CD14-positive monocyte (primary cell): ENCODE data around the gene CXCL12. TPM values are rescaled to one million over a fixed set of nuclear protein-coding genes. Genes with fewer than 3 reads are reported as not detected.

Experiments used
- DNase-seq, 3 donors: peaks; one replicate each; pipeline ENCODE4 v3.0.0-alpha.2; 2011 to 2022
- H2AFZ ChIP-seq: 2 replicates; pipeline ENCODE4 v1.6.0; 2012; ENCODE audit warnings: mild to moderate bottlenecking, low read depth, low read length, inconsistent platforms; ENCODE audit not compliant: insufficient read depth, poor library complexity, severe bottlenecking
- H3K27ac ChIP-seq, 2 donors: 1 replicate in 1 of 2; 2 replicates in 1 of 2; pipeline ENCODE4 v1.5.1; 2012 to 2013; ENCODE audit warnings: low read length in 2 of 2, control low read depth in 1 of 2, inconsistent platforms in 1 of 2, low read depth in 1 of 2, mild to moderate bottlenecking in 1 of 2
- H3K27me3 ChIP-seq, 2 donors: one replicate each; pipeline versions ENCODE4 v1.6.0 to v1.6.1; 2011 to 2013; ENCODE audit warnings: low read length in 2 of 2; ENCODE audit not compliant: control insufficient read depth in 2 of 2, insufficient read depth in 2 of 2
- H3K36me3 ChIP-seq, 2 donors: replicated peaks in 1 of 2; 1 replicate in 1 of 2; 2 replicates in 1 of 2; pipeline versions ENCODE4 v1.5.1 to v1.6.1; 2012 to 2013; ENCODE audit warnings: low read length in 2 of 2, control low read depth in 1 of 2, inconsistent platforms in 1 of 2, mild to moderate bottlenecking in 1 of 2; ENCODE audit not compliant: insufficient read depth in 2 of 2, control insufficient read depth in 1 of 2
- H3K4me1 ChIP-seq, 2 donors: 1 replicate in 1 of 2; 2 replicates in 1 of 2; pipeline versions ENCODE4 v1.5.1 to v1.6.1; 2012 to 2013; ENCODE audit warnings: low read length in 2 of 2, control low read depth in 1 of 2, inconsistent platforms in 1 of 2, mild to moderate bottlenecking in 1 of 2, moderate library complexity in 1 of 2; ENCODE audit not compliant: insufficient read depth in 2 of 2, control insufficient read depth in 1 of 2
- H3K4me2 ChIP-seq: replicated peaks from 2 replicates; pipeline ENCODE3; 2012; ENCODE audit warnings: low read length, moderate library complexity, mild to moderate bottlenecking; ENCODE audit not compliant: poor library complexity, severe bottlenecking; ENCODE audit errors: extremely low read depth
- H3K4me3 ChIP-seq, 3 experiments: fragments of 200-600 bp in 1 of 3; sonication (generic) in 1 of 3; replicated peaks in 1 of 3; 1 replicate in 2 of 3; 2 replicates in 1 of 3; pipeline ENCODE4 v1.5.1; 2011 to 2013; ENCODE audit warnings: low read length in 3 of 3, mild to moderate bottlenecking in 3 of 3, control low read depth in 2 of 3, low read depth in 2 of 3, inconsistent platforms in 1 of 3, moderate library complexity in 1 of 3
- H3K79me2 ChIP-seq: 2 replicates; pipeline ENCODE4 v1.6.0; 2012; ENCODE audit warnings: mild to moderate bottlenecking, control low read depth, inconsistent platforms, low read length, moderate library complexity; ENCODE audit not compliant: insufficient read depth
- H3K9ac ChIP-seq: 2 replicates; pipeline ENCODE4 v1.6.0; 2017; ENCODE audit warnings: low read length, mild to moderate bottlenecking; ENCODE audit not compliant: insufficient read depth, poor library complexity, severe bottlenecking
- H3K9me3 ChIP-seq, 2 donors: replicated peaks in 1 of 2; 1 replicate in 1 of 2; 2 replicates in 1 of 2; pipeline versions ENCODE4 v1.5.1 to v1.6.1; 2012 to 2013; ENCODE audit warnings: low read length in 2 of 2, control low read depth in 1 of 2; ENCODE audit not compliant: control insufficient read depth in 1 of 2, insufficient read depth in 1 of 2
- H4K20me1 ChIP-seq: 2 replicates; pipeline ENCODE4 v1.6.0; 2012; ENCODE audit warnings: mild to moderate bottlenecking, low read length, control low read depth, moderate library complexity; ENCODE audit not compliant: insufficient read depth
- H3K27ac Mint-ChIP-seq, 7 donors: one replicate each; pipeline ENCODE4 v1.8.0; 2020; ENCODE audit warnings: mild to moderate bottlenecking in 7 of 7, mixed read lengths in 7 of 7, moderate library complexity in 6 of 7, inconsistent platforms in 2 of 7
- H3K27me3 Mint-ChIP-seq, 3 donors: one replicate each; pipeline ENCODE4 v1.8.0; 2021 to 2022; ENCODE audit warnings: low read depth in 3 of 3, mild to moderate bottlenecking in 3 of 3, mixed read lengths in 3 of 3, moderate library complexity in 3 of 3, inconsistent platforms in 1 of 3
- H3K36me3 Mint-ChIP-seq, 2 donors: one replicate each; pipeline ENCODE4 v1.8.0; 2020; ENCODE audit warnings: mixed read lengths in 2 of 2, inconsistent platforms in 1 of 2, mild to moderate bottlenecking in 1 of 2
- H3K4me1 Mint-ChIP-seq: one replicate; pipeline ENCODE4 v1.8.0; 2020; ENCODE audit warnings: mild to moderate bottlenecking, mixed read lengths
- H3K4me3 Mint-ChIP-seq, 2 donors: one replicate each; pipeline ENCODE4 v1.8.0; 2020; ENCODE audit warnings: mild to moderate bottlenecking in 2 of 2, mixed read lengths in 2 of 2, moderate library complexity in 1 of 2
- H3K9me3 Mint-ChIP-seq, 7 donors: one replicate each; pipeline ENCODE4 v1.8.0; 2020 to 2022; ENCODE audit warnings: mixed read lengths in 7 of 7, mild to moderate bottlenecking in 6 of 7, moderate library complexity in 6 of 7, inconsistent platforms in 2 of 7
- WGBS: methylation state at CpG from one replicate; pipeline ENCODE4 v1.1.5; 2013; ENCODE audit warnings: missing lambda C conversion rate; ENCODE audit not compliant: insufficient coverage; 5-methylcytosine and 5-hydroxymethylcytosine counted together
- intact Hi-C, 2 donors: fragments of 100-400 bp; cut with micrococcal nuclease; formaldehyde crosslinking; loops; one replicate each; pipeline versions ENCODE4 v1.15.0 to v1.15.1; 2023
- polyA plus RNA-seq, 3 donors: library from polyadenylated mRNA; depleted of rRNA in 1 of 3; unstranded in 2 of 3; stranded (reverse) in 1 of 3; fragments of 300-500 nt in 2 of 3; fragments of >200 nt in 1 of 3; fragmentation: Illumina TruSeq in 2 of 3; gene quantifications; 1 replicate in 2 of 3; 2 replicates in 1 of 3; pipeline ENCODE4 v1.2.3, GENCODE V29; 2012 to 2021
- TF ChIP-seq, protein P1 (sequence below): fragments of 200-600 bp; IDR thresholded peaks from one replicate; pipeline ENCODE4 v1.8.0; 2022; ENCODE audit warnings: antibody characterized with exemption, mild to moderate bottlenecking

The CXCL12 gene
- polyA plus RNA-seq, 3 donors: 0.21 TPM; not detected in 2

GRCh38 chr10:44383749-44384600 is 922 bp downstream of the CXCL12 start:
- H2AFZ ChIP-seq: no peak overlapping the region
- intact Hi-C loops: loop anchor here in 1 of 2 donors (10.0 kb wide), 1 partner anchor 471 kb away; no protein-coding TSS in a partner anchor
- DNase-seq: no peak

More at GRCh38 chr10:44383749-44384600, 922 bp downstream of the CXCL12 start:
- Histone ChIP-seq H3K9me3 (peaks cover 0 to 11% of the 10 kb centered on the region in 2 donors), H4K20me1 (no peaks in the 10 kb centered on the region), H3K36me3 (no peaks in the 10 kb centered on the region), H3K27me3 (peaks cover 9 to 53% of the 10 kb centered on the region in 2 donors), H3K4me3 (no peak overlapping the region), H3K27ac (no peak overlapping the region), H3K79me2 (no peaks in the 10 kb centered on the region), H3K9ac (no peak overlapping the region), H3K4me2 (peak overlapping the region; percentile 29), H3K4me1 (no peaks in the 10 kb centered on the region)
- TF ChIP-seq, protein P1, sequence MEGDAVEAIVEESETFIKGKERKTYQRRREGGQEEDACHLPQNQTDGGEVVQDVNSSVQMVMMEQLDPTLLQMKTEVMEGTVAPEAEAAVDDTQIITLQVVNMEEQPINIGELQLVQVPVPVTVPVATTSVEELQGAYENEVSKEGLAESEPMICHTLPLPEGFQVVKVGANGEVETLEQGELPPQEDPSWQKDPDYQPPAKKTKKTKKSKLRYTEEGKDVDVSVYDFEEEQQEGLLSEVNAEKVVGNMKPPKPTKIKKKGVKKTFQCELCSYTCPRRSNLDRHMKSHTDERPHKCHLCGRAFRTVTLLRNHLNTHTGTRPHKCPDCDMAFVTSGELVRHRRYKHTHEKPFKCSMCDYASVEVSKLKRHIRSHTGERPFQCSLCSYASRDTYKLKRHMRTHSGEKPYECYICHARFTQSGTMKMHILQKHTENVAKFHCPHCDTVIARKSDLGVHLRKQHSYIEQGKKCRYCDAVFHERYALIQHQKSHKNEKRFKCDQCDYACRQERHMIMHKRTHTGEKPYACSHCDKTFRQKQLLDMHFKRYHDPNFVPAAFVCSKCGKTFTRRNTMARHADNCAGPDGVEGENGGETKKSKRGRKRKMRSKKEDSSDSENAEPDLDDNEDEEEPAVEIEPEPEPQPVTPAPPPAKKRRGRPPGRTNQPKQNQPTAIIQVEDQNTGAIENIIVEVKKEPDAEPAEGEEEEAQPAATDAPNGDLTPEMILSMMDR: no peak
- Mint-ChIP-seq H3K27me3 (peaks cover 48 to 68% (median 60%) of the 10 kb centered on the region in 3 donors), H3K27ac (no peak overlapping the region), H3K4me3 (peak overlapping the region in 1 of 2 donors; percentile 76), H3K4me1 (peaks cover 4% of the 10 kb centered on the region), H3K36me3 (no peaks in the 10 kb centered on the region), H3K9me3 (peaks cover 0 to 8% (median 3%) of the 10 kb centered on the region in 7 donors)
- 1% methylated on average over 62 of the region's 63 CpGs for whole genome bisulfite sequencing
